ENCODE results near the gene QPRT.
A peak's percentile ranks its signal among the peaks of the same experiment; 100 is the strongest.
"Not testable (repeated sequence)": the region's sequence is repeated elsewhere in the genome, so short reads cannot be mapped to it uniquely, and the experiment has no call there.

The QPRT gene

GRCh38 chr16:29719063-29719462 is 40.1 kb downstream of the QPRT start:
- H3K4me3 ChIP-seq (ENCODE audit: low read depth, low read length): no peak overlapping the region
- no peak for DNase-seq (ENCODE audit: low read depth, low spot score)
- TF ChIP-seq CTCF (IDR thresholded peaks at IDR 0.05; ENCODE audit: low read depth, low read length): no peak
- in situ Hi-C loops (cut with HindIII; ENCODE audit: low sequenced_read_pairs): no loop called here

- in situ Hi-C loops (cut with HindIII; ENCODE audit: low sequenced_read_pairs): no loop called here
- TF ChIP-seq CTCF (IDR thresholded peaks at IDR 0.05; ENCODE audit: low read depth, low read length): no peak
- no peak overlapping the region for H3K4me3 ChIP-seq (ENCODE audit: low read depth, low read length)
- DNase-seq (ENCODE audit: low read depth, low spot score): no peak
Observed at GRCh38 chr16:29720703-29721102, 41.7 kb downstream of the QPRT start.

GRCh38 chr16:29721167-29721879 is 42.3 kb downstream of the QPRT start:
- H3K4me3 ChIP-seq (ENCODE audit: low read depth, low read length); in situ Hi-C loops (cut with HindIII; ENCODE audit: low sequenced_read_pairs): not testable (repeated sequence)
- peak; percentile 63 for DNase-seq (ENCODE audit: low read depth, low spot score)
- TF ChIP-seq CTCF (IDR thresholded peaks at IDR 0.05; ENCODE audit: low read depth, low read length): peak; percentile 64

- DNase-seq (ENCODE audit: low read depth, low spot score): no peak
- no peak overlapping the region for H3K4me3 ChIP-seq (ENCODE audit: low read depth, low read length)
- in situ Hi-C loops (cut with HindIII; ENCODE audit: low sequenced_read_pairs): no loop called here
- TF ChIP-seq CTCF (IDR thresholded peaks at IDR 0.05; ENCODE audit: low read depth, low read length): no peak
Observed at GRCh38 chr16:29726845-29727377, 47.9 kb downstream of the QPRT start.

- no peak overlapping the region for H3K4me3 ChIP-seq (ENCODE audit: low read depth, low read length)
- in situ Hi-C loops (cut with HindIII; ENCODE audit: low sequenced_read_pairs): no loop called here
- TF ChIP-seq CTCF (IDR thresholded peaks at IDR 0.05; ENCODE audit: low read depth, low read length): no peak
- DNase-seq (ENCODE audit: low read depth, low spot score): no peak
Observed at GRCh38 chr16:29727452-29727851, 48.5 kb downstream of the QPRT start.

GRCh38 chr16:29729116-29729521 is 50.1 kb downstream of the QPRT start:
- TF ChIP-seq CTCF (IDR thresholded peaks at IDR 0.05; ENCODE audit: low read depth, low read length): peak; percentile 76
- in situ Hi-C loops (cut with HindIII; ENCODE audit: low sequenced_read_pairs): no loop called here
- DNase-seq (ENCODE audit: low read depth, low spot score): peak; percentile 32
- no peak overlapping the region for H3K4me3 ChIP-seq (ENCODE audit: low read depth, low read length)

All from astrocyte of the spinal cord (primary cell).